HUES6 (cell line): ENCODE data around the gene TRERF1.

Experiments used
- H3K27ac ChIP-seq: 2 replicates; pipeline ENCODE4 v1.7.0; 2013; ENCODE audit warnings: low read depth, mild to moderate bottlenecking, low read length, inconsistent platforms
- H3K27me3 ChIP-seq: 2 replicates; pipeline ENCODE4 v1.6.1; 2013; ENCODE audit warnings: low read length; ENCODE audit not compliant: control insufficient read depth, insufficient read depth
- H3K36me3 ChIP-seq: 2 replicates; pipeline ENCODE4 v1.6.1; 2013; ENCODE audit warnings: low read length; ENCODE audit not compliant: control insufficient read depth, insufficient read depth
- H3K4me1 ChIP-seq: 2 replicates; pipeline ENCODE4 v1.6.1; 2013; ENCODE audit warnings: low read length; ENCODE audit not compliant: control insufficient read depth, insufficient read depth
- H3K4me3 ChIP-seq: 2 replicates; pipeline ENCODE4 v1.5.1; 2013; ENCODE audit warnings: low read depth, low read length
- H3K9ac ChIP-seq: one replicate; pipeline ENCODE4 v1.6.1; 2013; ENCODE audit warnings: mild to moderate bottlenecking, low read length
- H3K9me3 ChIP-seq: 2 replicates; pipeline ENCODE4 v1.6.1; 2013; ENCODE audit warnings: low read depth, low read length; ENCODE audit not compliant: control insufficient read depth, insufficient read depth

Gene TRERF1

DNA sequence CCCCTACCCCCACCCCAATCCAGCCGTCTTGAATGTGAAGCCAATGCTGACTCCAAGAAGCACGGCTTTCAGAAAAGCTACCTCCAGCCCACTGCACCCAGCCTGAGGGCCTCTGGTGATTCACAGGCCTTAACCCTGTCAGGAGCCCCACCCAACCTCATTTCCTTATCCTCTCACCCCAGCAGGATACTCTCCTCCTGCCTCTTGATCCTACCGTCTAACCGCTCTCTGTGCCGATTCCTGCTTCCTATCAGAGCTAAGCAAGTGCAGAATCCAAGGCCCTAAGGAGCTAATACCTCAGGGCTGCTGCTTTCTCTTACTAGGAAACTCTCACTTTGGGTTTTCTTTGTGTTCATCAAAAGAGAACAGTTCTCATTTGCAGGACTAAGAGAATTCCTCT lies 47.2 kb downstream of the TRERF1 start:
- Histone ChIP-seq H3K4me1 (peaks cover 39% of the 10 kb centered on the region), H3K27ac (no peak overlapping the region), H3K27me3 (peaks cover 4% of the 10 kb centered on the region; the same call in 1 of the 2 replicates), H3K36me3 (no peaks in the 10 kb centered on the region), H3K9ac (no peak overlapping the region), H3K9me3 (no peaks in the 10 kb centered on the region), H3K4me3 (no peak overlapping the region)

- H3K27ac ChIP-seq: no peak overlapping the region
- peaks cover 4% of the 10 kb centered on the region; the same call in 1 of the 2 replicates for H3K27me3 ChIP-seq
- no peak overlapping the region for H3K4me3 ChIP-seq
- no peaks in the 10 kb centered on the region for H3K9me3 ChIP-seq
- H3K9ac ChIP-seq: no peak overlapping the region
- H3K4me1 ChIP-seq: peaks cover 39% of the 10 kb centered on the region
- H3K36me3 ChIP-seq: no peaks in the 10 kb centered on the region
Measured at GRCh38 chr6:42403831-42404230, 47.9 kb downstream of the TRERF1 start.

DNA sequence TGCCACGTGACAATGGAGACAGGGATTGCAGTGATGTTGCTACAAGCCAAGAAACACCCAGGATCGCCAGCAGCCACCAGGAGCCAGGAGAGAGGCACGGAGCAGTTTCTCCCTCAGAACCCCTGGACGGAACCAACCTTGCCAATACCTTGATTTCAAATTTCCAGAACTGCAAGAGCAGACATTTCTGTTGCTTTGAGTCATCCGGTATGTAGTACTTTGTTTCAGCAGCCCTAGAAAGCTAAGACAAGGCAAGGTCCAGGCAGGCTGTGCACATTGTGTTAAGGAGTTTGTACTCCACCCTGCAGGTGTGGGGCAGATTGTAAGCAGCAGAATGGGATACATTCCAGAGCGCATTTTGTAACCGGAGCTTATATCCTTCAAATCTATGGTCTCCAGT lies 48.3 kb downstream of the TRERF1 start:
- Histone ChIP-seq H3K4me3 (no peak overlapping the region), H3K27me3 (peaks cover 4% of the 10 kb centered on the region; the same call in 1 of the 2 replicates), H3K9me3 (no peaks in the 10 kb centered on the region), H3K4me1 (peaks cover 39% of the 10 kb centered on the region), H3K36me3 (no peaks in the 10 kb centered on the region), H3K9ac (no peak overlapping the region), H3K27ac (no peak overlapping the region)

DNA sequence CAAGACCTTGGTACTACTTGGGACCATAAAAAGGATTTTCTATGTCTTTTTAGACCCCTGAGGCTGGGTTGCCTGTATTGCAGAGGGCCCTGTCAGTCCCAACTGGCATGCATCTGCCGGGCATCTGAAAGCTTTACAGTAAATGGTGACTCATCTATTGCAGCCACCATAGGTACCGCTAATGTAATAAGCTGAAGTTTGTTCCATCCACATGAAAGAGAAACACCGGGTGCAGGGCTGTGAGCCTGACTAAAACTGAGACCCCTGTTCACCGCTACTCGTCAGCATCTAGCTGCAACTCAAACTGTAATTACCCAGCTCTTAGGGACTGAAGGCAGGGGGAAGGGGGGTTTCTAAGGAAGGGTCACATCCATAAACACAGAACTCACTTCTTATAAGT lies 49.5 kb downstream of the TRERF1 start:
- Histone ChIP-seq H3K27me3 (peaks cover 4% of the 10 kb centered on the region; the same call in 1 of the 2 replicates), H3K9me3 (no peaks in the 10 kb centered on the region), H3K36me3 (no peaks in the 10 kb centered on the region), H3K9ac (no peak overlapping the region), H3K4me3 (no peak overlapping the region), H3K4me1 (peaks cover 32% of the 10 kb centered on the region), H3K27ac (no peak overlapping the region)

- H3K9me3 ChIP-seq: no peaks in the 10 kb centered on the region
- peaks cover 27% of the 10 kb centered on the region for H3K4me1 ChIP-seq
- no peak overlapping the region for H3K27ac ChIP-seq
Measured at GRCh38 chr6:42401613-42401951, 50.1 kb downstream of the TRERF1 start.

GRCh38 chr6:42400886-42401612 lies 50.7 kb downstream of the TRERF1 start:
- Histone ChIP-seq H3K27ac (no peak overlapping the region), H3K4me1 (peaks cover 27% of the 10 kb centered on the region), H3K36me3 (no peaks in the 10 kb centered on the region), H3K27me3 (no peaks in the 10 kb centered on the region; the same call in 1 of the 2 replicates), H3K9ac (no peak overlapping the region), H3K9me3 (no peaks in the 10 kb centered on the region), H3K4me3 (no peak overlapping the region)

More at GRCh38 chr6:42401613-42401951, 50.1 kb downstream of the TRERF1 start:
- Histone ChIP-seq H3K9ac (no peak overlapping the region), H3K36me3 (no peaks in the 10 kb centered on the region), H3K27me3 (peaks cover 3% of the 10 kb centered on the region; the same call in 1 of the 2 replicates), H3K4me3 (no peak overlapping the region)

- no peak overlapping the region for H3K4me3 ChIP-seq
- no peak overlapping the region for H3K9ac ChIP-seq
Measured at GRCh38 chr6:42400061-42400760, 51.5 kb downstream of the TRERF1 start.

GRCh38 chr6:42396720-42397119 lies 55.0 kb downstream of the TRERF1 start:
- Histone ChIP-seq H3K4me3 (no peak overlapping the region), H3K27me3 (no peaks in the 10 kb centered on the region), H3K9ac (no peak overlapping the region), H3K4me1 (peaks cover 10% of the 10 kb centered on the region; the same call in 1 of the 2 replicates), H3K9me3 (no peaks in the 10 kb centered on the region), H3K27ac (no peak overlapping the region), H3K36me3 (no peaks in the 10 kb centered on the region)

More at GRCh38 chr6:42400061-42400760, 51.5 kb downstream of the TRERF1 start:
- no peaks in the 10 kb centered on the region for H3K36me3 ChIP-seq
- no peak overlapping the region for H3K27ac ChIP-seq
- H3K27me3 ChIP-seq: no peaks in the 10 kb centered on the region
- H3K9me3 ChIP-seq: no peaks in the 10 kb centered on the region
- peaks cover 29% of the 10 kb centered on the region for H3K4me1 ChIP-seq

GRCh38 chr6:42394881-42395620 lies 56.7 kb downstream of the TRERF1 start:
- Histone ChIP-seq H3K4me1 (peaks cover 16% of the 10 kb centered on the region; the same call in 1 of the 2 replicates), H3K9me3 (no peaks in the 10 kb centered on the region), H3K4me3 (no peak overlapping the region), H3K9ac (no peak overlapping the region), H3K27ac (no peak overlapping the region), H3K27me3 (no peaks in the 10 kb centered on the region), H3K36me3 (no peaks in the 10 kb centered on the region)

GRCh38 chr6:42394151-42394550 lies 57.6 kb downstream of the TRERF1 start:
- Histone ChIP-seq H3K4me1 (peaks cover 23% of the 10 kb centered on the region; the same call in 1 of the 2 replicates), H3K27ac (no peak overlapping the region), H3K27me3 (no peaks in the 10 kb centered on the region), H3K9me3 (no peaks in the 10 kb centered on the region), H3K9ac (no peak overlapping the region), H3K4me3 (no peak overlapping the region), H3K36me3 (no peaks in the 10 kb centered on the region)

DNA sequence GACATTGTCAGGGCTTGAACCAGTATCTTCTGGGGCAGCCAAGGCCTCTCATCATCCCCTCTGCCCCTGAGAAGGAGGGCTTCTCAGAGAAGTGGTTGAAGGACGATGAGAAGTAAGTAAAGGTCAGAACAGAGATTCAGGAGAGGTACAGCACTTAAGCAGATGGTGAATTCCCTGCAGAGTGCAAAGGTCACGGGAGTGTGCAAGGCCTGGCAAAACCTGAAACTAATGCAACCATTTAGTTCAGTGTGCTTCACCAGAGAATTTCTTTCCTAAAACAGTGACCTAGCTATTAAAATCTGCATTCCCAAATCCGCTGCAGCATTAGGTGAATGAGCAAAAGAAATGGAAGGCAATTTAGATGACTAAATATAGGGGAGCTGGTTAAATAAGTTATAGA lies 58.4 kb downstream of the TRERF1 start:
- H3K27me3 ChIP-seq: no peaks in the 10 kb centered on the region
- H3K27ac ChIP-seq: no peak overlapping the region
- no peaks in the 10 kb centered on the region for H3K36me3 ChIP-seq
- no peak overlapping the region for H3K9ac ChIP-seq
- peaks cover 23% of the 10 kb centered on the region; the same call in 1 of the 2 replicates for H3K4me1 ChIP-seq
- no peaks in the 10 kb centered on the region for H3K9me3 ChIP-seq
- no peak overlapping the region for H3K4me3 ChIP-seq
